IMR-90 (cell line): ENCODE data around the gene LRRC10B. TPM values are rescaled to one million over a fixed set of nuclear protein-coding genes. Genes with fewer than 3 reads are reported as not detected.

Source experiments
- ATAC-seq: fragments of 200-7000 bp; cut with Tn5 transposase; 2 replicates; pipeline ENCODE4 v1.9.1; 2020; ENCODE audit warnings: low read depth, mild to moderate bottlenecking, moderate library complexity
- BruUV-seq: library from RNA; stranded (reverse); fragments of 400-500 nt; replicated peaks from 2 replicates; lab custom pipeline; 2021; lab: Mats Ljungman, UMichigan
- CTCF ChIA-PET: fragments of 300-600 bp; formaldehyde crosslinking; extraction: SDS; loops from one replicate; lab custom pipeline; 2021; ENCODE audit warnings: antibody characterized with exemption; lab: Yijun Ruan, JAX
- POLR2A ChIA-PET: fragments of 300-600 bp; sonication (Branson Sonifier 250); formaldehyde crosslinking; loops from one replicate; lab custom pipeline; 2022; ENCODE audit warnings: antibody characterized with exemption; ENCODE audit not compliant: unreplicated experiment; lab: Charles Lee
- DNase-seq: peaks from one replicate; pipeline ENCODE4 v3.0.0; 2013
- H2AFZ ChIP-seq: replicated peaks from 2 replicates; pipeline ENCODE3; 2013; ENCODE audit warnings: low read length, mild to moderate bottlenecking; ENCODE audit not compliant: poor library complexity
- H2AK5ac ChIP-seq: 2 replicates; pipeline ENCODE4 v1.6.1; 2013; ENCODE audit warnings: low read depth, low read length, inconsistent platforms
- H2AK9ac ChIP-seq: replicated peaks from 2 replicates; pipeline ENCODE3; 2013; ENCODE audit warnings: mild to moderate bottlenecking, low read depth, low read length, moderate library complexity; ENCODE audit not compliant: poor library complexity
- H2BK120ac ChIP-seq: 2 replicates; pipeline ENCODE4 v1.6.1; 2013; ENCODE audit warnings: low read depth, low read length, inconsistent platforms
- H2BK15ac ChIP-seq: 3 replicates; pipeline ENCODE4 v1.6.1; 2013; ENCODE audit warnings: low read depth, low read length, inconsistent platforms
- H2BK20ac ChIP-seq: 2 replicates; pipeline ENCODE4 v1.6.1; 2013; ENCODE audit warnings: low read depth, mild to moderate bottlenecking, inconsistent platforms, low read length, moderate library complexity
- H2BK5ac ChIP-seq: 2 replicates; pipeline ENCODE4 v1.6.1; 2013; ENCODE audit warnings: mild to moderate bottlenecking, low read depth, low read length, inconsistent platforms; ENCODE audit not compliant: poor library complexity, severe bottlenecking
- H3K14ac ChIP-seq: replicated peaks from 2 replicates; pipeline ENCODE4 v1.6.1; 2013; ENCODE audit warnings: low read depth, low read length, inconsistent platforms
- H3K18ac ChIP-seq: 2 replicates; pipeline ENCODE4 v1.6.1; 2013; ENCODE audit warnings: low read depth, low read length, control low read depth
- H3K23ac ChIP-seq: 2 replicates; pipeline ENCODE4 v1.6.1; 2013; ENCODE audit warnings: low read depth, low read length, inconsistent platforms
- H3K27ac ChIP-seq: 2 replicates; pipeline ENCODE4 v1.5.1; 2013; ENCODE audit warnings: mild to moderate bottlenecking, control low read depth, low read length; ENCODE audit not compliant: insufficient read depth
- H3K27me3 ChIP-seq: 2 replicates; pipeline ENCODE4 v1.6.1; 2013; ENCODE audit warnings: low read length; ENCODE audit not compliant: control insufficient read depth, insufficient read depth
- H3K36me3 ChIP-seq: 2 replicates; pipeline ENCODE4 v1.6.1; 2013; ENCODE audit warnings: low read length, mixed read lengths; ENCODE audit not compliant: control insufficient read depth, insufficient read depth
- H3K4ac ChIP-seq: 2 replicates; pipeline ENCODE4 v1.6.1; 2013; ENCODE audit warnings: low read depth, low read length, inconsistent platforms
- H3K4me1 ChIP-seq: 2 replicates; pipeline ENCODE4 v1.6.1; 2013; ENCODE audit warnings: low read length, mixed read lengths; ENCODE audit not compliant: control insufficient read depth, insufficient read depth
- H3K4me2 ChIP-seq: 2 replicates; pipeline ENCODE4 v1.6.1; 2013; ENCODE audit warnings: low read depth, mild to moderate bottlenecking, control low read depth, low read length, moderate library complexity
- H3K4me3 ChIP-seq: 2 replicates; pipeline ENCODE4 v1.5.1; 2013; ENCODE audit warnings: low read depth, mild to moderate bottlenecking, control low read depth, low read length, moderate library complexity; ENCODE audit not compliant: insufficient read depth
- H3K56ac ChIP-seq: 2 replicates; pipeline ENCODE4 v1.6.1; 2013; ENCODE audit warnings: low read length, inconsistent platforms; ENCODE audit not compliant: insufficient read depth; ENCODE audit errors: extremely low read depth
- H3K79me1 ChIP-seq, 2 experiments: 2 replicates each; pipeline ENCODE4 v1.6.1; 2013; ENCODE audit warnings: low read length in 2 of 2, inconsistent platforms in 1 of 2, low read depth in 1 of 2
- H3K9ac ChIP-seq: 2 replicates; pipeline ENCODE4 v1.6.1; 2013; ENCODE audit warnings: low read depth, low read length, control low read depth
- H3K9me1 ChIP-seq: 2 replicates; pipeline ENCODE4 v1.6.1; 2013; ENCODE audit warnings: low read length, inconsistent platforms; ENCODE audit not compliant: insufficient read depth
- H3K9me3 ChIP-seq: 2 replicates; pipeline ENCODE4 v1.6.1; 2013; ENCODE audit warnings: low read length; ENCODE audit not compliant: control insufficient read depth, insufficient read depth
- H4K20me1 ChIP-seq: 2 replicates; pipeline ENCODE4 v1.6.1; 2013; ENCODE audit warnings: low read length, inconsistent platforms; ENCODE audit not compliant: insufficient read depth
- H4K5ac ChIP-seq: 2 replicates; pipeline ENCODE4 v1.6.1; 2013; ENCODE audit warnings: mild to moderate bottlenecking, low read depth, low read length, control low read depth
- H4K8ac ChIP-seq, 2 experiments: 2 replicates each; pipeline ENCODE4 v1.6.1; 2013; ENCODE audit warnings: low read depth in 2 of 2, low read length in 2 of 2, control low read depth in 1 of 2, inconsistent platforms in 1 of 2
- H4K91ac ChIP-seq: 2 replicates; pipeline ENCODE4 v1.6.1; 2013; ENCODE audit warnings: low read depth, low read length, inconsistent platforms; ENCODE audit not compliant: insufficient read depth
- MAZ ChIP-seq: IDR thresholded peaks from 2 replicates; pipeline ENCODE4 v1.6.1; 2012; ENCODE audit warnings: low read depth, mild to moderate bottlenecking, low read length, improper control_type of control experiment, moderate library complexity, borderline replicate concordance
- MXI1 ChIP-seq: IDR thresholded peaks from 2 replicates; pipeline ENCODE4 v1.6.1; 2012; ENCODE audit warnings: low read depth, mild to moderate bottlenecking, low read length, moderate library complexity, borderline replicate concordance
- USF2 ChIP-seq: fragments of 150-350 bp; IDR thresholded peaks from 2 replicates; pipeline ENCODE4 v1.6.1; 2017; ENCODE audit warnings: mild to moderate bottlenecking, antibody characterized with exemption, low read length, low read depth
- WGBS, 2 experiments: methylation state at CpG; one replicate each; pipeline versions ENCODE4 v1.1.5 to v1.1.7; 2013; ENCODE audit warnings: missing lambda C conversion rate in 2 of 2; ENCODE audit not compliant: insufficient read length in 1 of 2; ENCODE audit errors: extremely low coverage in 2 of 2; 5-methylcytosine and 5-hydroxymethylcytosine counted together
- dilution Hi-C: fragments of 300-500 bp; cut with HindIII; formaldehyde crosslinking; loops from one replicate; pipeline ENCODE4 v1.14.3; 2018; ENCODE audit warnings: low sequenced_read_pairs; ENCODE audit not compliant: unreplicated experiment
- in situ Hi-C: fragments of 300-500 bp; cut with MboI; formaldehyde crosslinking; loops from 3 replicates; pipeline ENCODE4 v1.14.3; 2019; ENCODE audit warnings: low sequenced_read_pairs, inconsistent platforms, mixed read lengths
- intact Hi-C: fragments of 100-400 bp; cut with micrococcal nuclease; formaldehyde crosslinking; loops from 2 replicates; pipeline ENCODE4 v1.10.0; 2022
- polyA plus RNA-seq, 3 experiments: library from polyadenylated mRNA; depleted of rRNA; stranded (reverse); fragments of >200 nt; gene quantifications; 2 replicates each; pipeline ENCODE4 v1.2.3, GENCODE V29; 2012; ENCODE audit warnings: low replicate concordance in 1 of 3
- total RNA-seq: library from RNA; depleted of rRNA; stranded (reverse); fragments of >200 nt; gene quantifications from 2 replicates; pipeline ENCODE4 v1.2.3, GENCODE V29; 2012

LRRC10B gene
- total and polyA plus RNA-seq, 2 of the 4 experiments (the other 2 are of a cell fraction) = not detected

- peak; percentile 51 for ATAC-seq
- Histone ChIP-seq H3K9ac (no peak overlapping the region), H2AK9ac (peak overlapping the region; percentile 70), H3K18ac (no peak overlapping the region), H4K20me1 (no peaks in the 10 kb centered on the region; the same call in 1 of the 2 replicates), H3K4me1 (peaks cover 3% of the 10 kb centered on the region; the same call in 1 of the 2 replicates), H3K14ac (no peak overlapping the region), H2BK120ac (no peak overlapping the region), H3K56ac (no peak overlapping the region), H3K4me2 (no peak overlapping the region), H3K23ac (no peak overlapping the region), H3K9me3 (no peaks in the 10 kb centered on the region), H3K27me3 (peaks cover 48% of the 10 kb centered on the region), H3K9me1 (no peaks in the 10 kb centered on the region), H3K27ac (no peak overlapping the region), H4K91ac (peak overlapping the region; percentile 4; the same call in 1 of the 2 replicates), H4K8ac (no peak overlapping the region), H2BK20ac (no peak overlapping the region), H2BK5ac (no peak overlapping the region), H4K5ac (no peak overlapping the region), H3K36me3 (no peaks in the 10 kb centered on the region), H3K79me1 (no peaks in the 10 kb centered on the region), H2BK15ac (no peak overlapping the region), H2AFZ (peak overlapping the region; percentile 65), H3K4ac (no peak overlapping the region), H3K4me3 (no peak overlapping the region), H2AK5ac (no peak overlapping the region)
- TF ChIP-seq MAZ = peak; percentile 44; the same call in 1 of the 2 replicates
- no peak for TF ChIP-seq MXI1
- TF ChIP-seq USF2 = no peak
- in situ Hi-C loops = no loop called here
- CTCF ChIA-PET = no interaction called here
- WGBS, 2 experiments = 20% methylated on average over 1 of the region's 12 CpGs; no CpG with 5 or more reads in 1 of the 2 experiments
- no TSS peak for BruUV-seq
- DNase-seq = peak; percentile 50
- intact Hi-C loops = no loop called here
- POLR2A ChIA-PET = no interaction called here
- dilution Hi-C loops = no loop called here
Observed at GRCh38 chr11:61551634-61552033, 43.1 kb downstream of the LRRC10B start.
